ENCODE results near the gene CAMTA1.

DNA sequence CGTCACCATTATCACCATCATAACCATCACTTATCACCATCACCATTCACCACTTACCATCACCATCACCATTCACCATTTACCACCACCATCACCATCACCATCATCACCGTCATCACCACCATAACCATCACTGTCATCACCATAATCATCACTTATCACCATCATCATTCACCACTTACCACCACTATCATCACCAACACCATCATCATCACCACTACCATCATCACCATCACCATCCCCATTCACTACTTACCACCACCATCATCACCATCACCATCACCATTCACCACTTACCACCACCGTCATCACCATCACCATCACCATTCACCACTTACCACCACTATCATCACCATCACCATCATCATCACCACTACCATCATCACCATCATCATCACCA lies 151.8 kb downstream of the CAMTA1 start:
- TF ChIP-seq, protein P1, sequence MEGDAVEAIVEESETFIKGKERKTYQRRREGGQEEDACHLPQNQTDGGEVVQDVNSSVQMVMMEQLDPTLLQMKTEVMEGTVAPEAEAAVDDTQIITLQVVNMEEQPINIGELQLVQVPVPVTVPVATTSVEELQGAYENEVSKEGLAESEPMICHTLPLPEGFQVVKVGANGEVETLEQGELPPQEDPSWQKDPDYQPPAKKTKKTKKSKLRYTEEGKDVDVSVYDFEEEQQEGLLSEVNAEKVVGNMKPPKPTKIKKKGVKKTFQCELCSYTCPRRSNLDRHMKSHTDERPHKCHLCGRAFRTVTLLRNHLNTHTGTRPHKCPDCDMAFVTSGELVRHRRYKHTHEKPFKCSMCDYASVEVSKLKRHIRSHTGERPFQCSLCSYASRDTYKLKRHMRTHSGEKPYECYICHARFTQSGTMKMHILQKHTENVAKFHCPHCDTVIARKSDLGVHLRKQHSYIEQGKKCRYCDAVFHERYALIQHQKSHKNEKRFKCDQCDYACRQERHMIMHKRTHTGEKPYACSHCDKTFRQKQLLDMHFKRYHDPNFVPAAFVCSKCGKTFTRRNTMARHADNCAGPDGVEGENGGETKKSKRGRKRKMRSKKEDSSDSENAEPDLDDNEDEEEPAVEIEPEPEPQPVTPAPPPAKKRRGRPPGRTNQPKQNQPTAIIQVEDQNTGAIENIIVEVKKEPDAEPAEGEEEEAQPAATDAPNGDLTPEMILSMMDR (IDR thresholded peaks at IDR 0.05): no peak
- TF ChIP-seq POLR2AphosphoS5 (IDR thresholded peaks at IDR 0.05; ENCODE audit: insufficient read depth in 1 of 2, low read depth in 1 of 2): no peak
